HL-60 (cell line): ENCODE results near the gene IBA57.

Source experiments
- DNase-seq, 2 experiments: peaks; one replicate each; pipeline ENCODE4 v3.0.0-alpha.2; 2010 to 2020; ENCODE audit warnings: low read depth in 1 of 2, low spot score in 1 of 2
- H3K27ac ChIP-seq: fragments of 250-450 bp; sonication (Bioruptor Pico); replicated peaks from 2 replicates; pipeline ENCODE4 v1.5.1; 2020; ENCODE audit warnings: mild to moderate bottlenecking, moderate library complexity
- H3K27me3 ChIP-seq: fragments of 250-450 bp; sonication (Bioruptor Pico); 2 replicates; pipeline ENCODE4 v1.5.1; 2021; ENCODE audit warnings: mild to moderate bottlenecking, moderate library complexity; ENCODE audit not compliant: insufficient read depth, poor library complexity, severe bottlenecking
- H3K4me3 ChIP-seq: replicated peaks from 2 replicates; pipeline ENCODE4 v1.5.1; 2011; ENCODE audit warnings: mild to moderate bottlenecking, control low read depth, low read length; ENCODE audit not compliant: insufficient read depth
- CTCF ChIP-seq: IDR thresholded peaks from one replicate; pipeline ENCODE4 v1.5.1; 2011; ENCODE audit warnings: low read length, control low read depth, inconsistent platforms; ENCODE audit not compliant: insufficient read depth
- GABPA ChIP-seq: IDR thresholded peaks from 2 replicates; pipeline ENCODE4 v1.6.1; 2012; ENCODE audit warnings: low read depth
- POLR2AphosphoS5 ChIP-seq: IDR thresholded peaks from 2 replicates; pipeline ENCODE4 v1.6.1; 2012; ENCODE audit warnings: low read depth
- REST ChIP-seq: IDR thresholded peaks from 2 replicates; pipeline ENCODE4 v1.6.1; 2012; ENCODE audit warnings: low read depth; ENCODE audit not compliant: insufficient replicate concordance
- SPI1 ChIP-seq: IDR thresholded peaks from 2 replicates; pipeline ENCODE4 v1.6.1; 2012; ENCODE audit warnings: low read depth, mild to moderate bottlenecking, borderline replicate concordance

Gene IBA57

GRCh38 chr1:228206582-228207351 lies 41.2 kb downstream of the IBA57 start:
- TF ChIP-seq CTCF (no peak), GABPA (no peak), REST (no peak), POLR2AphosphoS5 (no peak), SPI1 (no peak)
- DNase-seq, result no peak
- Histone ChIP-seq H3K27me3 (no peaks in the 10 kb centered on the region), H3K27ac (no peak overlapping the region), H3K4me3 (no peak overlapping the region)

GRCh38 chr1:228207381-228207810 lies 41.8 kb downstream of the IBA57 start:
- H3K27me3 ChIP-seq, result no peaks in the 10 kb centered on the region
- no peak for DNase-seq
- no peak overlapping the region for H3K27ac ChIP-seq
- no peak overlapping the region for H3K4me3 ChIP-seq
- TF ChIP-seq SPI1 (no peak), POLR2AphosphoS5 (no peak), REST (no peak), GABPA (no peak), CTCF (no peak)

- Histone ChIP-seq H3K27me3 (no peaks in the 10 kb centered on the region), H3K27ac (no peak within 1 kb of the TSS), H3K4me3 (no peak within 1 kb of the TSS)
- no peak for DNase-seq
- no peak for TF ChIP-seq REST
- no peak for TF ChIP-seq SPI1
- TF ChIP-seq GABPA, result no peak
- no peak for TF ChIP-seq CTCF
- no peak for TF ChIP-seq POLR2AphosphoS5
Measured at GRCh38 chr1:228207851-228208821, 42.5 kb downstream of the IBA57 start, which contains the start of gene OBSCN. Gene OBSCN (plus strand): TSS chr1:228208044. CDS start chr1:228211784, 3,740 bp downstream.
